Gastroesophageal sphincter (tissue), 3 donors: ENCODE data around the gene IST1.

ENCODE experiments used
- EP300 ChIP-seq: sonication (generic); formaldehyde crosslinking; IDR thresholded peaks from one replicate; pipeline ENCODE4 v1.6.1; 2017; ENCODE audit warnings: antibody characterized with exemption, mild to moderate bottlenecking
- TF ChIP-seq, protein P1 (sequence below), 4 experiments: fragments of 200-600 bp in 2 of 4; fragments of 450-650 bp in 2 of 4; sonication (generic) in 1 of 4; IDR thresholded peaks; one replicate each; pipeline ENCODE4 v1.5.1; 2017 to 2019; ENCODE audit warnings: antibody characterized with exemption in 4 of 4, mild to moderate bottlenecking in 2 of 4, moderate library complexity in 2 of 4

DNA sequence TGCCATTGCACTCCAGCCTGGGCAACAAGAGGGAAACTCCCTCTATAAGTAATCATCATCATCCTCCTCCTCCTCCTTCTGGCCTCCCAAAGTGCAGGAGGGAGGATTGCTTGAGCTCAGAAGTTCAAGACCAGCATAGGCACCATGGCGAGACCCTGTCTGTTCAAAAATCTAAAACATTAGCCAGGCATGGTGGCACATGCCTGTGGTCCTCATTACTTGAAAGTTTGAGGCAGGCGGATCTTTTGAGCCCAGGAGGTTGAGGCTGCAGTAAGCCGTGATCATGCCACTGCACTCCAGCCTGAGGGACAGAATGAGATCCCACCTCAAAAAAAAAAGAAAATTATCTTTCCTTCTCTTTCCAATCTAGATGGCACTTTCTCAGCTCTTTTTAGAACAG is 77.0 kb downstream of the IST1 start:
- TF ChIP-seq, protein P1, sequence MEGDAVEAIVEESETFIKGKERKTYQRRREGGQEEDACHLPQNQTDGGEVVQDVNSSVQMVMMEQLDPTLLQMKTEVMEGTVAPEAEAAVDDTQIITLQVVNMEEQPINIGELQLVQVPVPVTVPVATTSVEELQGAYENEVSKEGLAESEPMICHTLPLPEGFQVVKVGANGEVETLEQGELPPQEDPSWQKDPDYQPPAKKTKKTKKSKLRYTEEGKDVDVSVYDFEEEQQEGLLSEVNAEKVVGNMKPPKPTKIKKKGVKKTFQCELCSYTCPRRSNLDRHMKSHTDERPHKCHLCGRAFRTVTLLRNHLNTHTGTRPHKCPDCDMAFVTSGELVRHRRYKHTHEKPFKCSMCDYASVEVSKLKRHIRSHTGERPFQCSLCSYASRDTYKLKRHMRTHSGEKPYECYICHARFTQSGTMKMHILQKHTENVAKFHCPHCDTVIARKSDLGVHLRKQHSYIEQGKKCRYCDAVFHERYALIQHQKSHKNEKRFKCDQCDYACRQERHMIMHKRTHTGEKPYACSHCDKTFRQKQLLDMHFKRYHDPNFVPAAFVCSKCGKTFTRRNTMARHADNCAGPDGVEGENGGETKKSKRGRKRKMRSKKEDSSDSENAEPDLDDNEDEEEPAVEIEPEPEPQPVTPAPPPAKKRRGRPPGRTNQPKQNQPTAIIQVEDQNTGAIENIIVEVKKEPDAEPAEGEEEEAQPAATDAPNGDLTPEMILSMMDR (IDR thresholded peaks at IDR 0.05) = no peak
- TF ChIP-seq EP300 = no peak
